Measurements from ENCODE around the gene VKORC1.
A peak's percentile ranks its signal among the peaks of the same experiment; 100 is the strongest.
"Not testable (repeated sequence)": the region's sequence is repeated elsewhere in the genome, so short reads cannot be mapped to it uniquely, and the experiment has no call there.

VKORC1 gene

DNA sequence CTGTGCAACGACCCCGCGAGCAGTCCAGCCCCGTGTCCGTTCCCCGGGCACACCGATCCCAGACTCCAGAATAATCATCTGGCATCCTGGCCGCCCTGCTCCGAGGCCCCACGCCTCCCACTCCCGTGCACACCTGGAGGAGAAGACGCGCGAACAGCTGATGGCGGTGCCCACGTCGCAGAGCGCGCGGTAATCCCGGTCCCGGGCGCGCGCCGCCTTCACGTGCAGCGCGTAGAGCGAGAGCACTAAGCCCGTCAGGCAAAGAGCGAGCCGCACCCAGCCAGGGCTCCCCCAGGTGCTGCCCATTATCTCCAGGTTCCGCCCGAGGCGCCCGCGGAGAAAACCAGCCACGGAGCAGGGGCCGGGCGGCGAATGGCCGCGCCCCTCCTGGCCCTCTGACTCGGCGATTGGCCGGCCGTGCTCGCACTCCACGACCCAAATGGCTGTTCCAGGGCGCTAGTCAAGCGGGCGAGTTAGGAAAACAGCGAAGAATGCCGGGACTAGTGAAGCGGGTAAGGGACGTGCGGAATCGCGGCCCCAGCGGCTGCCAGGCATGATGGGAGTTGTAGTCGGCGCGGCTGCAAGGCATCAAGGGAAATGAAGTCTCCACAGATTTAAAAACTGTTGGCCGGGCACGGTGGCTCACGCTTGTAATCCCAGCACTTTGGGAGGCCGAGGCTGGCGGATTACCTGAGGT lies at the start of gene VKORC1:
TSS of gene VKORC1 (minus strand) at position 374 of the 697 bp plus-strand sequence. CDS start at position 306, 68 bp downstream.
- DNase-seq (ENCODE audit: low read depth): peak; percentile 79

DNA sequence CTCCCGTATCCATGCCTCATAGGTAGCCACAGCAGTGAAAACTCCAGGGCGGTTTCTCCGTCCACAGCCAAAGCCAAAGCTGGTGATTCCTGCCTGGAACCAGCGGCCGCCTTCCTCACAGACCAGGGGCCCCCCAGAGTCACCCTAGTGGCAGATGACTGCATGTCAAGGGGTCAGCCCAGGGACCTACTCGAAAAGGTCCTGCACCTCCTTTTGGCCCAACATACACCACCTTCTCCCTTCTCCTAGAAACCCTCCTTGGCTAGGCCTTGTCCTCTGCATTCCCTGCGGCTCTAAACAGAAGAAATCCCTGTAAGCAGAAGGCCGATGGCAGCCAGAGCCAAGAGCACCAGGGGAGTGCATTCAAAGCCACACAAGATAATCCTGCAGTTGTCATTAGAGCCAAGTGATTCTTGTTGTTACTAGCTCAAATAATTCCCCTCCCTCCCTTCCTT lies 49.1 kb upstream of the VKORC1 start:
- DNase-seq (ENCODE audit: low read depth): no peak

GRCh38 chr16:31143011-31143693 lies 48.6 kb upstream of the VKORC1 start:
- DNase-seq (ENCODE audit: low read depth): no peak

- peak; percentile 95 for DNase-seq (ENCODE audit: low read depth)
These were observed 47.8 kb upstream of the VKORC1 start for GRCh38 chr16:31142109-31143010.

GRCh38 chr16:31141489-31142108 lies 47.0 kb upstream of the VKORC1 start:
- DNase-seq (ENCODE audit: low read depth): no peak

GRCh38 chr16:31141071-31141469 lies 46.5 kb upstream of the VKORC1 start:
- DNase-seq (ENCODE audit: low read depth): not testable (repeated sequence)

DNA sequence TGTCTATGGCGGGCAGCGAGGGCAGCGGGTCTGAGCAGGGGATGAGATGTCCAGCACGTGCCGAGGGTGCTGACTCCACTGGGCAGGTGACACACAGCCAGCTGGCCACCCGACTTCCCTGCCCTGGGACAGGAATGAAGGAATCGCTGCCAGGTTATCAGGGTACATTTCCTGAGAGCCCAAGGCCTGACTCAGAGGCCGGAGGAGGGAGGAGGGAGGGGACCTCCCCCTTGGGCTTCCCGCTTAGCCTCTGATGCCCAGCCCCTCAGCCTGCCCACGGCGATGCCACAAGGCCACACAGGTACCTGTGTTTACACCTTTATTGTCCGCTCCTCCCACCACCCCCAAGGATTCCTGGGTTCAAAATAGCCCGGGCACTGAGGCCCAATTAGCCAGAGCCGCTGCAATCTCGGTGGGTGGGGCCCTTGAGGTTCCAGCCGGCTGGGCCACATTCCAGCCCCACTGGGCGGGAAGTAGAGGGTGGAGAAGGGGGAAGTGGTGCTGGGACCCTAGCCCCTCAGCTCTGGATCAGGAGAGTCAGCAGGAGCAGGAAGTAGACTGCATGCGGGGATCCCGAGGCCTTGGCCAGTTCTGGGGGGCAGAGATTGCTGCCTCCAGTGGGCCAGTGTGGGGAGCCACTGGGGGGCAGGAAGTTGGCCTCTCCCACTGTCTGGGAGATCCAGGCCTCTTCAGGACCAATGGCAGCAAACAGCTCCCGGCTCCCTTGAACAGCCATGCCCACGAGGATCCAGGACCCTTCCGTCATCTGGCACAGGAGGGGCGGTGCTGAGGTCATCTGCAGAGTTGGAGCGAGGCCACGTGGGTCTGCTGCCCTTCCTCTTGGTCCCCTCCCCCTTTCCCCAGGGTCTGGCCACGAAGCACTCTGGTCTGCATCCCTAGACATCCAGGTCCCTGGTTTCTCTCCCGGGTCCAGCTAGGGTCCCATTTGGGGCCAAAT lies 44.3 kb upstream of the VKORC1 start:
- DNase-seq (ENCODE audit: low read depth): no peak

DNA sequence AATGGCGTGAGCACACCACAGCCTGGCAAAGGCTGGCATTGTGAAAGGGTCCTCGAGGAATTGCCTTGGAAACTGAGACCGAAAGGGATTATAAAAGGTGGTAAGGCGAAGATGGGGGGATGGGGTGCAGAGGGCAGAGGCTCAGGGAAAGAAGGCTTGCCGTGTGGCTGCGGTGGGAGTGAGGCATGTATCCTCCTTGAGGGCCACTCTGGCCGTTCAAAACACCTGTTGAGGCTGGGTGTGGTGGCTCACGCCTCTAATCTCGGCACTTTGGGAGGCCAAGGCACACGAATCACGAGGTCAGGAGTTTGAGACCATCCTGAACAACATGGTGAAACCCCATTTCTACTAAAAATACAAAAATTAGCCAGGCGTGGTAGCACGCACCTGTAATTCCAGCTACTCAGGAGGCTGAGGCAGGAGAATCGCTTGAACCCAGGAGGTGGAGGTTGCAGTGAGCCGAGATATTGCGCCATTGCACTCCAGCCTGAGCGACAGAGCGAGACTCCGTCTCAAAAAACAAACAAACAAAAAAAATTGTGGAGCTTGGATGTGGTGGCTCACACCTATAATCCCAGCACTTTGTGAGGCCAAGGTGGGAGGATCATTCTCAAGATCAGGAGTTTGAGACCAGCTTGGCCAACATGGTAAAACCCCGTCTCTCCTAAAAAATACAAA lies 42.4 kb upstream of the VKORC1 start:
- DNase-seq (ENCODE audit: low read depth): not testable (repeated sequence)

GRCh38 chr16:31136287-31136662 lies 41.7 kb upstream of the VKORC1 start:
- DNase-seq (ENCODE audit: low read depth): no peak

DNA sequence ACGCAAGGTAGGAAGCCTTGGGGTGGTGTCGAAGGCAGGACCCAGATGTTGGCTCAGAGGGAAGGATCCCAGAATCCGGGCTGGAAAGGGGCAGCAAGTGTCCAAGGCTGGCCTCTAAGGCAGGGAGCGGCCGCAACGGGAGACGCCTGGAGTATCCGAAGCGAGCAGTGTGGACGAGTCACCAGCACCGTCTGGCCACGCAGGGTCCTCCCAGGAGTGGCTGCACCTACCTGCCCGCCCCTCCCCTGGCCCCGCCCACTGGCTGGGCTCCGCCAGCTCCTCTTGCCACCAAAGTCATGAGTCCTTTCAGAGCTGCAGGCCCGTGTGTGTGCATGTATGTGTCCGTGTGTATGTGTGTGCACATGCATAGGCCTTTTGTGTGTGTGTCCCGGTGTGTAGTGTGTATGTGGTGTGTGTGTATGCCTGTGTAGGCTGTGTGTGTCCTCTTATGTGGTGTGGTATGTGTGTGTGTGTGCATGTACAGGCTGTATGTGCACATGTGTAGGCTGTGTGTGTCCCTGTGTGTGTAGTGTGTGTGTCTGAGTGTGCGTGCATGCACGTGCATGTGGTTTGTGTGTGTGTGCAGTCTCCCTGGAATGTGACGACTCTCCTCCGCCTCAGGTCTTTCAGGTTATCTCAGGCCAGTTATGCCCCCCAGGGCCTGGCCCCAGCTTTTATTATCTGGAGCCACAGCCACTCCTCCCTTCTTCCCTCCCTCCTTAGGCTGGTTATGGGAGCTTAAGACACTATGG lies 41.1 kb upstream of the VKORC1 start, which contains the start of gene PRSS8:
TSS of gene PRSS8 (minus strand) at position 193 of the 752 bp plus-strand sequence. CDS start 229 bp downstream, outside the sequence.
- no peak for DNase-seq (ENCODE audit: low read depth)

DNA sequence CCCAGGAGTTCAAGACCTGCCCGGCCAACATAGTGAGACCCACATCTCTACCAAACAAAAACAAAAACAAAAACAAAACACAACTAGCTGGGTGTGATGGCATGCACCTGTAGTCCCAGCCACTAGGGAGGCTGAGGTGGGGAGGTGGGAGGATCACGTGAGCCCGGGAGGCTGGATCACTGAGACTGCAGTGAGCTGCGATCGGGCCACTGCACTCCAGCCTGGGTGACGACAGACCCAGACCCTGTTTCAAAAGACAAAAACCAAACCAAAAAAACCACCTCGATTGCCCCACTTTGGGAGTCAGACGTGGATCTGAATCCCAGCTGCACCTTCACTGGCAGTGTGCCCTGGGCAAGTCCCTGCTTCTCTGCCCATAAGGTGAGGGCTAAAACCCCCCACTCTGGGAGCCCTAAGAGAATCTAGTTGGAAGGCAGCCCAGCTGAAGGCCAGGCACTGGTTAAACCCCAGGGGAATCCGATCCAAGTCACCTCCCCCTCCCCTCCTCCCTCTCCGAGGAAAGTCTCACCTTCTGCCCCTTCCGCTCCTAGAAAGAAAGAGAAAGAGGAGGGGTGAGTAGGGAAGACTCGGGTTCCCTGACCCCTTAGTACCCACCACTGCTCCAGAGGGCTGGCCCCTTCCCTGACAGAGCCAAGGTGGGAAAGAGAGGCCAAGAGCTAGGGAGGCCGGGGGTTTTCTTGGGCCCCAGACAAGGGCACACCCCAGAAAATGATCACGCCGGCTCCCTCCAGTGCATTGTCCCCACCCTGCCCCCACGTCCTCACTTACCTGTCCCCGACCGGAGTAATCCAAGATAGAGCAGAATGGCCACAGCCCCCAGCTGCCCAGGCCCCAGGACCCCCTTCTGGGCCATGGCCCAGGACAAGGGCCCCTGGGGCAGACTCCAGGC lies 40.3 kb upstream of the VKORC1 start:
- no peak for DNase-seq (ENCODE audit: low read depth)

GRCh38 chr16:31134091-31134571 lies 39.5 kb upstream of the VKORC1 start:
- DNase-seq (ENCODE audit: low read depth): no peak

- DNase-seq (ENCODE audit: low read depth): no peak
These were observed 38.5 kb upstream of the VKORC1 start for GRCh38 chr16:31133046-31133501.

- no peak for DNase-seq (ENCODE audit: low read depth)
These were observed 37.8 kb upstream of the VKORC1 start for GRCh38 chr16:31132303-31132979.

GRCh38 chr16:31131841-31132271 lies 37.3 kb upstream of the VKORC1 start:
- DNase-seq (ENCODE audit: low read depth): no peak

DNA sequence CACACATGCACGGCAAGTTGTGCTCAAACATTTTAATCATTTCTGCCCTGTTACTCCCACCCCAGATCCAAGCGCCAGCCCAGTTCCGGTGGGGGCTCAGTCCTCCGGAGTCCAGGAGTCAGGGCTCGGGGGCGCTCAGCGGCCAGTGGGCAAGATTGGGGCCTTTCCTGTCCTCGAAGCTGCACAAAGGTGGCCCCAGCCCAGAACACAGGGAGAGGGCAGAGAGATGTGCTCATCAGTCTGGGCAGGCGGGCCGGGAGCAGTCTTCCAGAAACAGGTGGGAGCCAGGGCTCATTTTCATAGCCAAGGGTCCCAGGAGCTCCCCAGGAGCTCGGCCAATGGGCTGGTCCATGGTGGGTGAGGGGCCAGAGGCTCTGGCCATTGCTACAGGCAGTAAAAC lies 36.8 kb upstream of the VKORC1 start:
- DNase-seq (ENCODE audit: low read depth): no peak

DNA sequence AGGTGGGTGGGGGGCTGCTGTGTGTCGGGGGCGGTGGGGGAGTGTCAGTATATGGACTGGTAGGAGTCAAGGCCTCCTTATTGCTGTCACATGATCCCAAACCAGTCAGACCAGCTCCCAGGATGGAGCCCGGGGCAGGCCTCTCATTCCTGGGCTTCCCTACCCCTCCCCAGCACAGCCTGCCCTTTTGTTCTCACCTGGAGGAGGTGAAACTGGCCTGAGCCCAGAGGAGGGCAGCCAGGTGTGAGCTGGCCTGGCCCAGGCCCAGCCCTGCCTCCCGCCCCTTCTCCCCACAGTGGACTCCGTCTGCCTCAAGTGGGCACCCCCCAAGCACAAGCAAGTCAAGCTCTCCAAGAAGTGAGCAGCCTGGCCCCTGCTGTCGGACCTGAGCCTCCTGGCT lies 36.3 kb upstream of the VKORC1 start:
- DNase-seq (ENCODE audit: low read depth): no peak
